GM19023 (cell line): ENCODE results near the gene TNK1.

Experiments
- ATAC-seq: cut with Tn5 transposase; IDR thresholded peaks from one replicate; pipeline ENCODE4 v1.9.1; 2021; ENCODE audit warnings: mild to moderate bottlenecking, moderate library complexity; ENCODE audit not compliant: unreplicated experiment

The TNK1 gene

DNA sequence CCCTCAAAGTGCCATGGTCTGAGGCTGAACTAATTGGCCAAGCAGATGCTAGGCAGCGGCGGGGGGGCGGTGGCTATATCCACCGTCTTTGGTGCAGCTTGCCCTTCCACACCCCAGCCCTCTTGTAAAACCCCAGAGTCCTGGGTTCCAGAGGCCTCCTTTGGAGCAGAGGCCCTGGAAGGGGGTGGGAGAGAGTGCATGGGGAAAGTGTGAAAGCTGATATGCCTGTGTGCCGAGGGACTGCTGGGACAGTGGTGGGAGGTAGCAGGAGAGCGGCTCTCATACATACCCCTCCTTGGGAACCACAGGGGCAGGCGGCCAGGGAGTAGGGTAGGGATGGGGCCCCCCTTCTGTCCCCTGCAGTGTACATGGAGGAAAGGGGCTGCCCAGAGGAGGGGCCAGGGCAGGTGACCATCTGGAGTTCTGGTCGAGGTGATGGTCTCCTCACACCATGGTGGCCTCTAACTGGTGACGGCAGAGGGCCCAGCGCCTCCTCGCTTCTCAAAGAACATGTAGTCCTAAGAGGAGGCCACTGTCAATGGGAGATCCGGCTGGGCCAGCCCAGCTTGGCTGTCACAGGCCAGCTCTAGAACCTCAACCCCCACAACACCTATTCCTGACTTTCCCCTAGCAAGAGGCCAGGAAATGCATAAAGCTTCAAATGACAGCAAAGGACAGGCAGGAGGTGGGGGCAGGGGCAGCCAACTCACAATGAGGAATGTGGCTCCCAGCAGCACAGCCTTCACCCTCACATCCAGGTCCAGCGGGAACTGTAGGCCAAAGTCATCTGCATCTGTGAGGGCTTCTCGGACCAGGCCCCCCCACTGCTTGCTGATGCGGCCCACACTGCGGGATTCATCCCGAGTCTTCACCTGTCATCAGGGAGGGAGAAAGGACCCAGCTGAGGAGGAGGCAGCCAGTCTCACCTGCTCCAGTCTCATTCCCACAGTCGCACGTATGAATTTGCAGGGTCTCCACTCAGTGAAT, 9.3 kb downstream of the TNK1 start:
- no peak for ATAC-seq

DNA sequence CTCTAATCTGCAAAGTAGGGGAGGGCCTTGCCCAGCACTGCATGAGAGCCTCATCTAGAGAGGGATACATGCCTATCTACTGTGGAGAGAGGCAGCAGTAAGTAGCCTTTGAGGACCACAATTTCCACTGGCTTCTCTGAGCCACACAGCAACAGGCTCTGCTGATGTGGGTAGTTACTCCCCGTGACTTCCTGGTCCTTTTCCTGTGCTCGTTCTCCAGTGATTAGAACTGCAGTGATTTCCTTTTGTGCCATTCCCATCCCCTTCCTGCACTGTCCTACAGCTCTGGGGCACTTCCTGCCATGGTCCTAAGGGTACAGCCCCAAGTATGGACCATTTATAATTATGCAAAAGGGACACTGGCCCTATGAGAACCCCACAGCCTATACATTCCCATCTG, 10.4 kb downstream of the TNK1 start:
- ATAC-seq = no peak

DNA sequence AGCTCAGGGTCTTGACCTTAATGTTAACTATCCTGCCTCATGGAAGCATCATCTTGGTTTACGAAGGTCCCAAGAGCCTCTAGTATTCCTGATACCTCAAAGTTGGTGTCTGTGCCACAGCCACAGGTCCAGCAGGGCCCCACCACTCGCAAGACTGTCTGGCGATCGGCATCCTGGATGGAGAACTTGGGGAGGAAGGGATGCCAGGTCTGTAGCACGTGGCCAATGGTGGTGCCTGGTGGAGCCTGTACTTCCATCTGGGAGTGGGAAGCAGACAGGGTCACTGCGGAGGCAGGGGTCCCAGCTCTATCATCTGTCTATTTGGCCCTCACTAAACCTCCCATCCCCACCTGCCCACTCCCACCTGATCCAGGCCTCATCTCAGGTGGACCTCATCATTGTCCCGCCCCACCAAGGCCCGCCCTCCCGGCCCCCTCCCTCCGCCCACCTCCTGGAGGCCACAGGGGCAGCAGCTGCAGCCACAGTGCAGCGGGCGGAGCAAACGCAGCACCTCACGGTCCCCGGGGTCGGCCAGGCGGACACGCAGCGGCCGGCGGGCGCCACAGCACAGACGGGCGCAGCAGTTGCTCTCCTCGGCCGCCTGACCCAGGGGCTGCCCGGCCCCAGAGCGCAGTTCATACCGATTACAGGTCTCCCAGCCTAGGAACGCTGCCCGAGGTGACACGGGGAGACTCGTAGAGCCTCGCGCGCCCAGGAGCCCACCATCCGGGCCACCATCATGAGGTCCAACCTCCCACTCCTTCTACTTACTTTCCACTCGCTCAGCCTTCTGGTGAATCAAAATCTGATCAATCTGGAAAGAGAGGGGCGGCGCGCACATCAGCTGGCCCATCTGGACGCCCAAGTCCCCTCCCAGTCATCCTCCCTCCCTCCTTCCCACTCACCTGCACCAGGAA, 12.1 kb downstream of the TNK1 start:
- no peak for ATAC-seq

GRCh38 chr17:7393613-7394451, 12.9 kb downstream of the TNK1 start:
- peak; percentile 40 for ATAC-seq

DNA sequence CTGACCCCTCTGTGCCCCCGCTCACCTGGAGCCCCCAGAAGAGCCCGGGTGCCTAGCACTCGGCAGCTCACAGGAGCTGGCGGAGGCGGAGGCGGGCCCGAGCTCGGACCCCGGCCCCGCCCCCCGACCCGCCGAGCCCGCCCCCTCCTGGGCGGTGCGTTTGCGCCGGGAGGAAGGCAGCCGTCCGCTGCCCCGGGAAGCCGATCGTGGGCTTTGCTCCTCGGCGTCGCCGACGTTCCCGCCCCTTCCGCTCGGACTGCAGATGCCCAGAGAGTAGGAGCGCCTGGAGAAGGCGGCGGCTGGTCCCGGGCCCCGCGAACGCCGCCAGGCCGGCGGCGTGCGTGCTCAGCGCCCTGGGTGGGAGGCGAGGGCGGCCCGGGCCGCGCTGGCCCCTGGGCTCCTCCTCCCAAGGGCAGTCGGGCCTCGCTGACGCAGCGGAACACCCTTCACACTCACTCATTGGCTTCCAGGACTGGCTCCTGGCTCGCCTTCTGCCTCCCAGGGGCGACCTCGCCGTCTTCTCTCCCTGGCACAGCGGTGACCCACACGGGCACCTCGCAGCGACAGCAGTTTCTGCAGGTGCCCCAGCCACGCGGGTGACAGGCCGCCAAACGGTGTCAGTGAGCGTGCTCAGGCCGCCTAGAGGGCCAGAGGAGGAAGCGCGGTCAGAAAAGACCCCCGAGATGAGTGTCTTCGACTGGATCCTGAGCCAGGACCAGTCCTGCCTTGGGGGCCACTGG, 13.7 kb downstream of the TNK1 start, which contains the start of gene PLSCR3:
PLSCR3 (minus strand) TSS at position 74 of the 740 bp plus-strand sequence. CDS start 415 bp downstream, outside the sequence.
- ATAC-seq = peak; percentile 86

- ATAC-seq = no peak
Observed at GRCh38 chr17:7396147-7396546, 15.3 kb downstream of the TNK1 start.

GRCh38 chr17:7398612-7399011, 17.7 kb downstream of the TNK1 start:
- ATAC-seq = no peak

DNA sequence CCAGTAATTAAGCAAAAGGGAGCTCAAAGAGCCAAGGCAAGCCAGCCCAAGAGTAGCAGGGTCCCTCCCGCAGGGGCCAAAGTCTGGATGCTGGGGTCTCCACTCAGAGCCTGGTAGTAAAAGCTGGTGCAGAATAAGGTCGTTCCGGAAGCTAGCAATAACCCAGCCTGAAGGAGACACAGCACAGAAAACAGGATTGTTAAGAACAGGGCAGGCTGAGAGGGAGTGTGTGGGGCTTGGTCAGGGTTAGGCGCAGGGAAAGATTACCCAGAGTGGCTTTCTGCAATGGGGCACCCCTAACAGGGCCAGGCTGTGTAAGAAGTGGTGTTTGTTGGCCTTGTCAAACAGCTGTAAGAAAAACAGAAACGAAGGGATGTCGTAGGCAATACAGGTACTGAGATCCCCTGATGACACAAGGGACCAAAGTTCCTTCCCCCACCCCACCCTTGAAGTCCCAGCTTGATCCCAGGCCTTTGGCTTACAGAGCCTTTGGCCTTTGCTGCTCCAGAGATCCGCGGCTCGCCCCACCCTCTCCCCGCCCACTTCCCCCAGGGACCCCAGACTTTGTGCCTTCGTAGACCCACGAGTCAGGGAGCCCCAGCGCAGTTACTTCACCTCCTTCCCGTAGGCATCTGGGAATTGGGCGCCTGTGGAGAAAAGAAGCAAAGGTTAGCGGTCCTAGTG, 22.3 kb downstream of the TNK1 start:
- ATAC-seq = no peak

DNA sequence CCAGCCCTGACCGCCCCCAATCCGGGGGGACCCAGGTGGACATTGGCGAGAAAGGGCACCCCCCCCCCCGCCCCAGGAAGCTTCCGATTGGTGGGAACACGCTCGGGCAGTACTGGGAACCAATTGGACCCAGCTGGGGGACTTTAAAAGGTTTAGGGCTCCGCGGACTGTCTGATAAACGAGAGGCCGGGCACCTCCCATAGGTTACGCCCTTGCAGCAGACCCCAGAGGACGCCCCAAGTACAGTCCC, 22.8 kb downstream of the TNK1 start:
- no peak for ATAC-seq

GRCh38 chr17:7403977-7404736, 23.3 kb downstream of the TNK1 start, which contains the start of gene TMEM256:
Gene TMEM256 (minus strand): TSS chr17:7404097. CDS start chr17:7404084, 13 bp downstream.
- peak; percentile 93 for ATAC-seq

GRCh38 chr17:7404737-7405349, 24.0 kb downstream of the TNK1 start:
- ATAC-seq = no peak

GRCh38 chr17:7405350-7406234, 24.7 kb downstream of the TNK1 start:
- no peak for ATAC-seq

DNA sequence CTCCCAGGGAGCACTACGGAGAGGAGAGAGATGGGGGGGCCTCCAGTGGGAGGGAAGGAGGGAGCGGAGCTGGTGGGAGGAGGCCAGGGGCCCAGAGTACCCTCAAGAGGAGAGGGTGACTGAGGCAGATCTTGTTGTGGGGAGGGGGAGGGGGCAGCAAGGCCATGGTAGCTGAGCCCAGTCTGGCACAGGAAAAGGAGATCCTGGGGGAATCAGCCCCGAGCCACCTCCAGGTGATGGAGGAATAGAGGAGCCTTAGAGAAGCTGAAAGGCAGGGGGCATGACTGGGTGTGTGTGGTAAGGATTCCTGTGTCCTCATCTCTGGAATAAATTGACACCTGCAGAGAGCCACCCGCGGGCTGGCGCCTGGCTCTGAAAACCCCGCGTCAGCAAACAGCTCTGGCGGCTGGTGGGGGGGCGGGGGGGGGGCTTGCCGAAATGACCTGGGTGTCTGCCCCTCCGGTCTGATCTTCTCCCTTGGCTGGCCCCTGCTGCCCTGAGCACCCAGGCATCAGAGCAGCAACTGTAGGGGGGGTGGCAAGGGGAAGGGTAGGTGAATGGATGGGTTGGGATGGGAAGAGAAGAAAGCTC, 25.4 kb downstream of the TNK1 start:
- ATAC-seq = no peak

DNA sequence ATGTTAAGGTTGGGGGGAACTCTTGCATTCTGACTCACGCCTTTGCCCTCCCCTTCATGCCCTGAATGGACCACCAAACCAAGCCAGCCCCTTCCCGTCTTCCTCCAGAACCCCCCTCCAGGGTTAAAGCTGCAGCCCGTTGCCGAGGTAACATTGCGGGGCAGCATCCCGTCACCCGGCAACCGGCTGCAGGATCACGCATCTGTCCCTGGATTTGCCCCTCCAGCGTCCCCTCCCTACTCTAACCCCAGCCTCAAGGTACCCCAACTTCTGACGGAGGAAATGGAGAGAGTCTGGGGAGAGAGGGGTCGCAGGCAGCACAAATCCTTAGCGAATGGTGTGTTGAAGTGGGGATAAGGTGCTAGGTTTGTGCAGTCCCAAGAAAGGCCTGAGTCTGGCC, 26.2 kb downstream of the TNK1 start:
- no peak for ATAC-seq

DNA sequence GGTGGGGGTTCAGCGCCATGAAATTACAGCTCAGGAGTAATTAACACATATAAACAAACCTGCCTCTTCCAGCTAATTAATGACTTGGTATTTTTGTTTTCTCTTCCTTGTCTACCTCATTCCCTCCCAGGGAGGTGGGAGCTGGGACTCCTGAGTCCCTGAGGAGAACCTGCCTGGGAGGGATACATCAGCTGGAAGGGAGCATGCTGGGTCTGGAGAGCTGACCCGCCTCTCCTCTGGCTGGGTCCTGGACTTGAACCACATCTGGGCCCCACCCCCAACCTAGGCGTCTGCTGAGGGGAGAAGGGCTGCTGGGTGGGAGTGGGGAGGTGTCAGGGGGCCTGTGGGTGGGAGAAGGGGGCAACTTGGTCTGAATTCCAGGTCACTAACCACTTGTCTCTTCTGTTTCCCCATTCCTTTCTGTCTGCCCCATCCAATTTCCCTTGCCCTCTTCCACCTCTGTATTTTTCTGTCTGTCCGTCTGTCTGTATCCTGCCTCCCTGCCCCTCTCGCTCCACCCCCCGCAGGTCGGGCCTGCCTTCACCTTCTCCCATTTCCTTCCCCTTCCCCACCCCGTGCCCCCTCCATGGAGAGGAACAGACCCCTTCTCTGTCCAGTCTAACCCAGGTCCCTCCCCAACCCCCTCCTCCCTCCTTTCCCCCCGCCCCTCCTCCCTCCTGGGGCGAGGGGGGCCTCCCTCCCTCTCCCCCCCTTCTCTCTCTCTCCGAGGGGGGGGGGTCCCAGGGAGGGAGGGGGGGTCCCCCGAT, 26.8 kb downstream of the TNK1 start, which contains the start of gene NLGN2:
NLGN2 (plus strand) TSS at position 361 of the 767 bp plus-strand sequence. CDS start 411 bp downstream, outside the sequence.
- ATAC-seq = no peak

- no peak for ATAC-seq
Observed at GRCh38 chr17:7408252-7408727, 27.4 kb downstream of the TNK1 start.
